HepG2 (cell line): ENCODE results near the gene ZNRD2. TPM values are rescaled to one million over a fixed set of nuclear protein-coding genes. Genes with fewer than 3 reads are reported as not detected.
A peak's percentile ranks its signal among the peaks of the same experiment; 100 is the strongest.

ENCODE experiments used
- CAMTA2 ChIP-seq: sonication (generic); formaldehyde crosslinking; IDR thresholded peaks from 2 replicates; pipeline ENCODE4 v1.4.0; 2020; ENCODE audit warnings: mild to moderate bottlenecking, missing genetic modification reagents, borderline replicate concordance
- CCDC6 ChIP-seq: sonication (generic); formaldehyde crosslinking; IDR thresholded peaks from 2 replicates; pipeline ENCODE4 v1.8.1; 2022; ENCODE audit warnings: mild to moderate bottlenecking, missing genetic modification reagents, moderate library complexity
- HNRNPL ChIP-seq: fragments of 200-400 bp; formaldehyde crosslinking; IDR thresholded peaks from 2 replicates; pipeline ENCODE4 v1.6.1; 2017; ENCODE audit warnings: mild to moderate bottlenecking, low read depth, low read length
- JARID2 ChIP-seq: sonication (generic); formaldehyde crosslinking; IDR thresholded peaks from 2 replicates; pipeline ENCODE4 v1.8.1; 2023; ENCODE audit warnings: missing genetic modification reagents, inconsistent platforms; ENCODE audit not compliant: insufficient replicate concordance
- JUN ChIP-seq: sonication (generic); formaldehyde crosslinking; IDR thresholded peaks from 2 replicates; pipeline ENCODE4 v1.4.0; 2020; ENCODE audit warnings: mild to moderate bottlenecking, missing genetic modification reagents
- MED8 ChIP-seq: sonication (generic); formaldehyde crosslinking; IDR thresholded peaks from 2 replicates; pipeline ENCODE4 v1.8.1; 2023; ENCODE audit warnings: mild to moderate bottlenecking, missing genetic modification reagents; ENCODE audit not compliant: insufficient replicate concordance
- MYC ChIP-seq: sonication (generic); formaldehyde crosslinking; IDR thresholded peaks from 2 replicates; pipeline ENCODE4 v1.9.0; 2021; ENCODE audit warnings: missing genetic modification reagents, borderline replicate concordance
- NRL ChIP-seq: sonication (generic); formaldehyde crosslinking; IDR thresholded peaks from 2 replicates; pipeline ENCODE4 v1.5.0; 2020; ENCODE audit warnings: missing genetic modification reagents, mild to moderate bottlenecking, moderate library complexity, borderline replicate concordance
- PHF5A ChIP-seq: IDR thresholded peaks from one replicate; pipeline ENCODE4 v1.6.1; 2018; ENCODE audit warnings: low read depth, missing genetic modification reagents; ENCODE audit not compliant: unreplicated experiment
- PHF8 ChIP-seq: sonication (generic); formaldehyde crosslinking; IDR thresholded peaks from 2 replicates; pipeline ENCODE4 v1.5.0; 2020; ENCODE audit warnings: missing genetic modification reagents
- RAD51 ChIP-seq: fragments of 450-650 bp; IDR thresholded peaks from 2 replicates; pipeline ENCODE4 v1.6.1; 2016; ENCODE audit warnings: borderline replicate concordance
- SPEN ChIP-seq: sonication (generic); formaldehyde crosslinking; IDR thresholded peaks from 2 replicates; pipeline ENCODE4 v1.5.1; 2020; ENCODE audit warnings: low read depth, mild to moderate bottlenecking, missing genetic modification reagents
- ZFP90 ChIP-seq: sonication (generic); formaldehyde crosslinking; IDR thresholded peaks from 2 replicates; pipeline ENCODE4 v1.8.0; 2022; ENCODE audit warnings: missing genetic modification reagents, mild to moderate bottlenecking, inconsistent platforms, borderline replicate concordance
- ZMYM3 ChIP-seq: sonication (generic); formaldehyde crosslinking; IDR thresholded peaks from 2 replicates; pipeline ENCODE4 v1.5.1; 2020; ENCODE audit warnings: mild to moderate bottlenecking, missing genetic modification reagents
- ZNF121 ChIP-seq: sonication (generic); formaldehyde crosslinking; IDR thresholded peaks from 2 replicates; pipeline ENCODE4 v1.5.0; 2020; ENCODE audit warnings: mild to moderate bottlenecking, missing genetic modification reagents
- ZNF207 ChIP-seq: fragments of 450-650 bp; IDR thresholded peaks from 2 replicates; pipeline ENCODE4 v1.6.1; 2016; ENCODE audit warnings: antibody characterized with exemption, borderline replicate concordance
- ZNF235 ChIP-seq: sonication (generic); formaldehyde crosslinking; IDR thresholded peaks from 2 replicates; pipeline ENCODE4 v1.8.1; 2023; ENCODE audit warnings: mild to moderate bottlenecking, missing genetic modification reagents, borderline replicate concordance
- ZNF713 ChIP-seq: sonication (generic); formaldehyde crosslinking; IDR thresholded peaks from 2 replicates; pipeline ENCODE4 v1.4.0; 2020; ENCODE audit warnings: mild to moderate bottlenecking, missing genetic modification reagents
- ZNF781 ChIP-seq: sonication (generic); formaldehyde crosslinking; IDR thresholded peaks from 2 replicates; pipeline ENCODE4 v1.5.1; 2020; ENCODE audit warnings: borderline replicate concordance, mild to moderate bottlenecking, missing genetic modification reagents; ENCODE audit errors: not compliant biosample characterization
- ZNF891 ChIP-seq: sonication (generic); formaldehyde crosslinking; IDR thresholded peaks from 2 replicates; pipeline ENCODE4 v1.5.0; 2020; ENCODE audit warnings: mild to moderate bottlenecking, missing genetic modification reagents
- polyA plus RNA-seq, 8 experiments: library from polyadenylated mRNA; depleted of rRNA in 3 of 8; stranded (reverse) in 7 of 8; unstranded in 1 of 8; fragments of >200 nt; fragmentation: Illumina TruSeq in 4 of 8; extraction: Trizol in 4 of 8; gene quantifications; 2 replicates each; pipeline versions ENCODE4 v1.2.1 to v1.2.3, GENCODE V29; 2011 to 2016; ENCODE audit warnings: low read depth in 4 of 8, missing spikeins in 1 of 8, mixed read lengths in 1 of 8; ENCODE audit not compliant: insufficient read depth in 1 of 8
- total RNA-seq, 5 experiments: library from RNA; depleted of rRNA; stranded (reverse); fragments of >200 nt; fragmentation: Illumina TruSeq; extraction: Trizol; gene quantifications; 2 replicates each; pipeline ENCODE4 v1.2.3, GENCODE V29; 2016; ENCODE audit warnings: low read depth in 1 of 5
- TF ChIP-seq, protein P1 (sequence below): sonication (generic); formaldehyde crosslinking; IDR thresholded peaks from 2 replicates; pipeline ENCODE4 v1.5.0; 2020; ENCODE audit warnings: missing genetic modification reagents
- TF ChIP-seq, protein P2 (sequence below): sonication (generic); formaldehyde crosslinking; IDR thresholded peaks from 2 replicates; pipeline ENCODE4 v1.8.1; 2023; ENCODE audit warnings: mild to moderate bottlenecking, missing genetic modification reagents
- TF ChIP-seq, protein P3 (sequence below): sonication (generic); formaldehyde crosslinking; IDR thresholded peaks from 2 replicates; pipeline ENCODE4 v1.4.0; 2020; ENCODE audit warnings: missing genetic modification reagents, mild to moderate bottlenecking, borderline replicate concordance
- TF ChIP-seq, protein P4 (sequence below): sonication (generic); formaldehyde crosslinking; IDR thresholded peaks from 2 replicates; pipeline ENCODE4 v1.4.0; 2020; ENCODE audit warnings: mild to moderate bottlenecking, missing genetic modification reagents

The ZNRD2 gene
- total and polyA plus RNA-seq, 2 of the 13 experiments (the other 11 are each of a cell fraction or from before 2014, with no cell fraction given): 29.2 to 34.0 TPM

DNA sequence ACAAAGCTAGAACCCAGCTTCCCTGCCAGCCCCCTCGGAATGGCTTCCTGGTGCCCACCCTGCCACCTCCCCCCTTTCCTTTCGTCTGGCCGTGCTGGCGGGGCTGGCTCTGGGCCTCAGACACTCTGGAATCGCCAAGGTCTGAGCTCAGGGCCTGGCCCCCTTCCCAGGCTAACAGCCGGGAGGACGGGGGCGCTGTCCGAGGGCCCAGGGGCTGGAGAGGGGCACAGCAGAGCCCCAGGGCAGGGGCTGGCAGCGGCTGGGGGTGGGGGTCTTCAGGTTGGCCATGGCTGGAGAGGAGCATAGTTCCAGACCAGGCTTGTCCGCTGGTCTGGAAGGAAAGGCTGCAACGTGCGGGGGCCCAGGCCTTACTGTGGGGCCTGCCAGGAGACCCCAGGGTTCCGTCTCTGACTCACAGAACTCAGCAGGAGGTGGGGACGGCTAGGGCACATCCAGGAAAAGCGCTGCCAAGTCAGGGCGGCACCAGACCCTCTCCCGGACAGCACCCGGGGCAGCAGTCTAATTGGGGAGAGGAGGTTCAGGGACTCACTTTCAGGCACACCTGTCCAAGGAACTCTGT lies 11.3 kb upstream of the ZNRD2 start (continued):
- TF ChIP-seq, protein P1, sequence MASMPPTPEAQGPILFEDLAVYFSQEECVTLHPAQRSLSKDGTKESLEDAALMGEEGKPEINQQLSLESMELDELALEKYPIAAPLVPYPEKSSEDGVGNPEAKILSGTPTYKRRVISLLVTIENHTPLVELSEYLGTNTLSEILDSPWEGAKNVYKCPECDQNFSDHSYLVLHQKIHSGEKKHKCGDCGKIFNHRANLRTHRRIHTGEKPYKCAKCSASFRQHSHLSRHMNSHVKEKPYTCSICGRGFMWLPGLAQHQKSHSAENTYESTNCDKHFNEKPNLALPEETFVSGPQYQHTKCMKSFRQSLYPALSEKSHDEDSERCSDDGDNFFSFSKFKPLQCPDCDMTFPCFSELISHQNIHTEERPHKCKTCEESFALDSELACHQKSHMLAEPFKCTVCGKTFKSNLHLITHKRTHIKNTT (CRISPR knock-in tag): no peak
- TF ChIP-seq, protein P2, sequence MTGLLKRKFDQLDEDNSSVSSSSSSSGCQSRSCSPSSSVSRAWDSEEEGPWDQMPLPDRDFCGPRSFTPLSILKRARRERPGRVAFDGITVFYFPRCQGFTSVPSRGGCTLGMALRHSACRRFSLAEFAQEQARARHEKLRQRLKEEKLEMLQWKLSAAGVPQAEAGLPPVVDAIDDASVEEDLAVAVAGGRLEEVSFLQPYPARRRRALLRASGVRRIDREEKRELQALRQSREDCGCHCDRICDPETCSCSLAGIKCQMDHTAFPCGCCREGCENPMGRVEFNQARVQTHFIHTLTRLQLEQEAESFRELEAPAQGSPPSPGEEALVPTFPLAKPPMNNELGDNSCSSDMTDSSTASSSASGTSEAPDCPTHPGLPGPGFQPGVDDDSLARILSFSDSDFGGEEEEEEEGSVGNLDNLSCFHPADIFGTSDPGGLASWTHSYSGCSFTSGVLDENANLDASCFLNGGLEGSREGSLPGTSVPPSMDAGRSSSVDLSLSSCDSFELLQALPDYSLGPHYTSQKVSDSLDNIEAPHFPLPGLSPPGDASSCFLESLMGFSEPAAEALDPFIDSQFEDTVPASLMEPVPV (CRISPR knock-in tag): 0 out of 2 replicates have a peak, but pooled peaks have one; percentile 5
- TF ChIP-seq ZFP90 (CRISPR knock-in tag) (0 out of 2 replicates have a peak, but pooled peaks have one; percentile 13), CCDC6 (CRISPR knock-in tag) (0 out of 2 replicates have a peak, but pooled peaks have one; percentile 20), ZMYM3 (CRISPR knock-in tag) (0 out of 2 replicates have a peak, but pooled peaks have one; percentile 11), ZNF207 (no peak), MYC (CRISPR knock-in tag) (0 out of 2 replicates have a peak, but pooled peaks have one; percentile 16), MED8 (CRISPR knock-in tag) (peak; percentile 30), ZNF713 (CRISPR knock-in tag) (no peak), RAD51 (no peak), NRL (CRISPR knock-in tag) (0 out of 2 replicates have a peak, but pooled peaks have one; percentile 41), ZNF781 (CRISPR knock-in tag) (peak; percentile 49), JUN (CRISPR knock-in tag) (0 out of 2 replicates have a peak, but pooled peaks have one; percentile 10), HNRNPL (peak; percentile 78; the same call in 1 of the 2 replicates), ZNF891 (CRISPR knock-in tag) (0 out of 2 replicates have a peak, but pooled peaks have one; percentile 39), JARID2 (CRISPR knock-in tag) (no peak), ZNF121 (CRISPR knock-in tag) (no peak), ZNF235 (CRISPR knock-in tag) (0 out of 2 replicates have a peak, but pooled peaks have one; percentile 44), PHF5A (CRISPR knock-in tag) (no peak), CAMTA2 (0 out of 2 replicates have a peak, but pooled peaks have one; percentile 71), PHF8 (CRISPR knock-in tag) (no peak), SPEN (CRISPR knock-in tag) (0 out of 2 replicates have a peak, but pooled peaks have one; percentile 38)
- TF ChIP-seq, protein P3, sequence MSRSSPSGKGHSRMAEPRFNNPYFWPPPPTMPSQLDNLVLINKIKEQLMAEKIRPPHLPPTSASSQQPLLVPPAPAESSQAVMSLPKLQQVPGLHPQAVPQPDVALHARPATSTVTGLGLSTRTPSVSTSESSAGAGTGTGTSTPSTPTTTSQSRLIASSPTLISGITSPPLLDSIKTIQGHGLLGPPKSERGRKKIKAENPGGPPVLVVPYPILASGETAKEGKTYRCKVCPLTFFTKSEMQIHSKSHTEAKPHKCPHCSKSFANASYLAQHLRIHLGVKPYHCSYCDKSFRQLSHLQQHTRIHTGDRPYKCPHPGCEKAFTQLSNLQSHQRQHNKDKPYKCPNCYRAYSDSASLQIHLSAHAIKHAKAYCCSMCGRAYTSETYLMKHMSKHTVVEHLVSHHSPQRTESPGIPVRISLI: peak; percentile 30; the same call in 1 of the 2 replicates
- TF ChIP-seq, protein P4, sequence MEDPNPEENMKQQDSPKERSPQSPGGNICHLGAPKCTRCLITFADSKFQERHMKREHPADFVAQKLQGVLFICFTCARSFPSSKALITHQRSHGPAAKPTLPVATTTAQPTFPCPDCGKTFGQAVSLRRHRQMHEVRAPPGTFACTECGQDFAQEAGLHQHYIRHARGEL (CRISPR knock-in tag): peak; percentile 80; the same call in 1 of the 2 replicates
